Lower leg skin (tissue), 3 donors: ENCODE data around the gene CERK.

Experiments used
- CTCF ChIP-seq, 3 donors: fragments of 450-650 bp; IDR thresholded peaks; one replicate each; pipeline ENCODE4 v1.5.1; 2016; ENCODE audit warnings: antibody characterized with exemption in 3 of 3, mild to moderate bottlenecking in 3 of 3, moderate library complexity in 2 of 3
- POLR2A ChIP-seq, 2 donors: fragments of 450-650 bp; IDR thresholded peaks; one replicate each; pipeline ENCODE4 v1.6.1; 2016 to 2017; ENCODE audit warnings: antibody characterized with exemption in 2 of 2, mild to moderate bottlenecking in 1 of 2, moderate library complexity in 1 of 2

- TF ChIP-seq CTCF (IDR thresholded peaks at IDR 0.05) (no peak), POLR2A (IDR thresholded peaks at IDR 0.05) (no peak)
Measured at GRCh38 chr22:46666577-46667244, 71.3 kb downstream of the CERK start.
